Endothelial cell of umbilical vein (primary cell): ENCODE results near the gene ANKS1B. TPM values are rescaled to one million over a fixed set of nuclear protein-coding genes. Genes with fewer than 3 reads are reported as not detected.

Experiments used
- BruUV-seq: library from RNA; stranded (reverse); fragments of 400-500 nt; replicated peaks from 2 replicates; lab custom pipeline; 2021; lab: Mats Ljungman, UMichigan
- CTCF ChIA-PET: fragments of 300-600, 350-600 bp; sonication (Branson Sonifier 250); formaldehyde crosslinking; loops from one replicate; lab custom pipeline; 2021; ENCODE audit warnings: antibody characterized with exemption, inconsistent platforms; lab: Charles Lee
- POLR2A ChIA-PET: fragments of 300-600, 350-600 bp; sonication (Branson Sonifier 250); formaldehyde crosslinking; loops from one replicate; lab custom pipeline; 2021; ENCODE audit warnings: antibody characterized with exemption, inconsistent platforms; lab: Charles Lee
- DNase-seq: peaks from one replicate; pipeline ENCODE4 v3.0.0-alpha.2; 2011; ENCODE audit warnings: low read depth, low spot score
- FAIRE-seq: peaks from 2 replicates; lab custom pipeline; 2011; peaks lifted over from hg19 to GRCh38; lab: Jason Lieb, UNC
- H2AFZ ChIP-seq: 2 replicates; pipeline ENCODE4 v1.6.0; 2012; ENCODE audit warnings: low read depth, low read length, control low read depth, inconsistent platforms
- H3K27ac ChIP-seq: 2 replicates; pipeline ENCODE4 v1.5.1; 2011; ENCODE audit warnings: low read depth, mild to moderate bottlenecking, control low read depth, low read length, moderate library complexity; ENCODE audit not compliant: insufficient read depth
- H3K27me3 ChIP-seq, 2 experiments: 2 replicates each; pipeline versions ENCODE4 v1.6.0 to v1.6.1; 2011; ENCODE audit warnings: low read length in 2 of 2, mixed read lengths in 1 of 2; ENCODE audit not compliant: control insufficient read depth in 2 of 2, insufficient read depth in 2 of 2
- H3K36me3 ChIP-seq, 2 experiments: 2 replicates in 1 of 2; 3 replicates in 1 of 2; pipeline ENCODE4 v1.5.1; 2011; ENCODE audit warnings: low read length in 2 of 2, mild to moderate bottlenecking in 1 of 2, moderate library complexity in 1 of 2; ENCODE audit not compliant: control insufficient read depth in 2 of 2, insufficient read depth in 2 of 2; ENCODE audit errors: extremely low read depth in 1 of 2
- H3K4me1 ChIP-seq: 3 replicates; pipeline ENCODE4 v1.5.1; 2011; ENCODE audit warnings: mild to moderate bottlenecking, low read length; ENCODE audit not compliant: control insufficient read depth, insufficient read depth; ENCODE audit errors: extremely low read depth
- H3K4me2 ChIP-seq: 2 replicates; pipeline ENCODE4 v1.6.1; 2011; ENCODE audit warnings: low read length, control low read depth, mixed read lengths; ENCODE audit not compliant: insufficient read depth
- H3K4me3 ChIP-seq, 3 experiments: fragments of 200-600 bp in 1 of 3; sonication (generic), shearing (Covaris generic) in 1 of 3; replicated peaks in 1 of 3; 2 replicates each; pipeline ENCODE4 v1.5.1; 2011 to 2016; ENCODE audit warnings: control low read depth in 3 of 3, low read length in 3 of 3, mild to moderate bottlenecking in 2 of 3, inconsistent platforms in 1 of 3, low read depth in 1 of 3, moderate library complexity in 1 of 3; ENCODE audit not compliant: insufficient read depth in 1 of 3
- H3K79me2 ChIP-seq: 2 replicates; pipeline ENCODE4 v1.6.0; 2012; ENCODE audit warnings: low read length, inconsistent platforms; ENCODE audit not compliant: control insufficient read depth, insufficient read depth
- H3K9ac ChIP-seq: replicated peaks from 2 replicates; pipeline ENCODE3; 2011; ENCODE audit warnings: low read length, control low read depth; ENCODE audit not compliant: insufficient read depth; ENCODE audit errors: extremely low read depth
- H3K9me1 ChIP-seq: replicated peaks from 3 replicates; pipeline ENCODE4 v1.6.0; 2011; ENCODE audit warnings: mild to moderate bottlenecking, low read length; ENCODE audit not compliant: control insufficient read depth, insufficient read depth; ENCODE audit errors: extremely low read depth
- H3K9me3 ChIP-seq: replicated peaks from 2 replicates; pipeline ENCODE4 v1.5.1; 2012; ENCODE audit warnings: low read length, inconsistent platforms; ENCODE audit not compliant: control insufficient read depth, insufficient read depth
- H4K20me1 ChIP-seq: replicated peaks from 2 replicates; pipeline ENCODE3; 2011; ENCODE audit warnings: mild to moderate bottlenecking, low read length; ENCODE audit not compliant: control insufficient read depth, insufficient read depth; ENCODE audit errors: extremely low read depth
- EZH2 ChIP-seq: IDR thresholded peaks from 2 replicates; pipeline ENCODE4 v1.6.1; 2012; ENCODE audit warnings: borderline replicate concordance, low read depth, mild to moderate bottlenecking, moderate library complexity, low read length, inconsistent platforms; ENCODE audit not compliant: severe bottlenecking
- FOS ChIP-seq: IDR thresholded peaks from 2 replicates; pipeline ENCODE4 v1.6.1; 2011; ENCODE audit warnings: mild to moderate bottlenecking, low read length, moderate library complexity, borderline replicate concordance; ENCODE audit not compliant: insufficient read depth
- GATA2 ChIP-seq: IDR thresholded peaks from 2 replicates; pipeline ENCODE4 v1.7.0; 2011; ENCODE audit warnings: low read depth, mild to moderate bottlenecking, moderate library complexity, mixed read lengths, low read length; ENCODE audit not compliant: insufficient read length, insufficient read depth
- JUN ChIP-seq: IDR thresholded peaks from 2 replicates; pipeline ENCODE4 v1.6.1; 2011; ENCODE audit warnings: borderline replicate concordance, low read depth; ENCODE audit not compliant: insufficient read length, insufficient read depth
- MYC ChIP-seq: IDR thresholded peaks from one replicate; pipeline ENCODE4 v1.6.1; 2011; ENCODE audit warnings: mild to moderate bottlenecking, low read depth, low read length
- POLR2A ChIP-seq: IDR thresholded peaks from 2 replicates; pipeline ENCODE4 v1.6.1; 2012; ENCODE audit warnings: low read depth, mild to moderate bottlenecking, control low read depth, low read length
- POLR2AphosphoS5 ChIP-seq: IDR thresholded peaks from 2 replicates; pipeline ENCODE4 v1.6.1; 2012; ENCODE audit warnings: low read depth, mild to moderate bottlenecking, control low read depth, low read length, moderate library complexity; ENCODE audit not compliant: insufficient read depth
- dilution Hi-C: fragments of 300-500 bp; cut with MboI; formaldehyde crosslinking; loops from one replicate; pipeline ENCODE4 v1.15.0; 2019; ENCODE audit warnings: low sequenced_read_pairs; ENCODE audit not compliant: extremely low pct_ligation_motif_present
- intact Hi-C: fragments of 100-400 bp; cut with micrococcal nuclease; formaldehyde crosslinking; loops from one replicate; pipeline ENCODE4 v1.10.0; 2022
- polyA plus RNA-seq, 4 experiments: library from polyadenylated mRNA; depleted of rRNA in 3 of 4; stranded (reverse) in 3 of 4; unstranded in 1 of 4; fragments of >200 nt; gene quantifications; 2 replicates each; pipeline versions ENCODE4 v1.2.1 to v1.2.3, GENCODE V29; 2011 to 2012; ENCODE audit warnings: missing spikeins in 1 of 4
- total RNA-seq: library from RNA; stranded (reverse); gene quantifications from 2 replicates; pipeline ENCODE4 v1.2.3, GENCODE V29; 2021
- TF ChIP-seq, protein P1 (sequence below), 2 donors: IDR thresholded peaks; 1 replicate in 1 of 2; 2 replicates in 1 of 2; pipeline ENCODE4 v1.5.1; 2011; ENCODE audit warnings: low read length in 2 of 2, mild to moderate bottlenecking in 2 of 2, moderate library complexity in 2 of 2, control low read depth in 1 of 2, inconsistent platforms in 1 of 2, low read depth in 1 of 2; ENCODE audit not compliant: insufficient read depth in 1 of 2; ENCODE audit errors: extremely low read depth in 1 of 2
- TF ChIP-seq, protein P2 (sequence below): IDR thresholded peaks from 2 replicates; pipeline ENCODE4 v1.6.1; 2011; ENCODE audit not compliant: insufficient read depth, insufficient read length

Gene ANKS1B
- total and polyA plus RNA-seq, 2 donors (not counting 3 experiments of a cell fraction or from before 2014, with no cell fraction given) = 0.15 to 0.38 TPM

DNA sequence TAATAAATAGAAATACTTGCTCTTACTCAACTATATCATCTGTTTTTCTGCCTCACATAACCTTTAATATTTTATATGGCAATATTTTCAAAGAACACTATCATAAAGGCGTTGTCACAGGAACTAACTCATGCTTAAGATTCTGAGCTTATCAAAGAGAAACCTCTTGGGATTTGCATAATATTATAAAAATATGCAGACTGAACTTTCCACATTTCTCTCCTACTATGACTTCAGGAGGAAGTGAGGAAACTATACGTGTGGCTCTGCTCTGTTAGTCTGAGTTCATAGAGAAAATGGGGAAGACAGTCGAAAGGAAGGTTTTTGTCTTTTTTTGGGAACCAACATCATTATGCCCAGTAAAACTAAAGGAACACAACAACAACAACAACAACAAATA, 212.5 kb downstream of the ANKS1B start:
- no peak for DNase-seq
- no peaks in the 10 kb centered on the region for H3K79me2 ChIP-seq
- no peak overlapping the region for H3K4me2 ChIP-seq
- no peak overlapping the region for H3K9ac ChIP-seq
- no peaks in the 10 kb centered on the region for H3K4me1 ChIP-seq
- no peaks in the 10 kb centered on the region for H4K20me1 ChIP-seq
- H3K9me1 ChIP-seq = no peaks in the 10 kb centered on the region
- H3K27me3 ChIP-seq = no peaks in the 10 kb centered on the region
- BruUV-seq = no TSS peak
- H3K36me3 ChIP-seq = no peaks in the 10 kb centered on the region
- dilution Hi-C loops = no loop called here
- H3K9me3 ChIP-seq = no peaks in the 10 kb centered on the region
- no peak overlapping the region for H3K27ac ChIP-seq
- TF ChIP-seq FOS (no peak), EZH2 (no peak), POLR2AphosphoS5 (no peak), MYC (no peak), GATA2 (no peak), POLR2A (no peak), JUN (no peak)
- TF ChIP-seq, protein P1, sequence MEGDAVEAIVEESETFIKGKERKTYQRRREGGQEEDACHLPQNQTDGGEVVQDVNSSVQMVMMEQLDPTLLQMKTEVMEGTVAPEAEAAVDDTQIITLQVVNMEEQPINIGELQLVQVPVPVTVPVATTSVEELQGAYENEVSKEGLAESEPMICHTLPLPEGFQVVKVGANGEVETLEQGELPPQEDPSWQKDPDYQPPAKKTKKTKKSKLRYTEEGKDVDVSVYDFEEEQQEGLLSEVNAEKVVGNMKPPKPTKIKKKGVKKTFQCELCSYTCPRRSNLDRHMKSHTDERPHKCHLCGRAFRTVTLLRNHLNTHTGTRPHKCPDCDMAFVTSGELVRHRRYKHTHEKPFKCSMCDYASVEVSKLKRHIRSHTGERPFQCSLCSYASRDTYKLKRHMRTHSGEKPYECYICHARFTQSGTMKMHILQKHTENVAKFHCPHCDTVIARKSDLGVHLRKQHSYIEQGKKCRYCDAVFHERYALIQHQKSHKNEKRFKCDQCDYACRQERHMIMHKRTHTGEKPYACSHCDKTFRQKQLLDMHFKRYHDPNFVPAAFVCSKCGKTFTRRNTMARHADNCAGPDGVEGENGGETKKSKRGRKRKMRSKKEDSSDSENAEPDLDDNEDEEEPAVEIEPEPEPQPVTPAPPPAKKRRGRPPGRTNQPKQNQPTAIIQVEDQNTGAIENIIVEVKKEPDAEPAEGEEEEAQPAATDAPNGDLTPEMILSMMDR (IDR thresholded peaks at IDR 0.05; ENCODE audit: extremely low read depth in 1 of 2, insufficient read depth in 1 of 2, low read depth in 1 of 2, low read length in 2 of 2) = no peak
- TF ChIP-seq, protein P2, sequence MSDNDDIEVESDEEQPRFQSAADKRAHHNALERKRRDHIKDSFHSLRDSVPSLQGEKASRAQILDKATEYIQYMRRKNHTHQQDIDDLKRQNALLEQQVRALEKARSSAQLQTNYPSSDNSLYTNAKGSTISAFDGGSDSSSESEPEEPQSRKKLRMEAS = no peak
- ChIA-PET CTCF (no interaction called here), POLR2A (no interaction called here)
- intact Hi-C loops = no loop called here
- H2AFZ ChIP-seq = no peak overlapping the region
- no peak for FAIRE-seq
- no peak overlapping the region for H3K4me3 ChIP-seq
